ENCODE results near the gene XPO6. TPM values are rescaled to one million over a fixed set of nuclear protein-coding genes. Genes with fewer than 3 reads are reported as not detected.
"Not testable (repeated sequence)": the region's sequence is repeated elsewhere in the genome, so short reads cannot be mapped to it uniquely, and the experiment has no call there.

The XPO6 gene
- total RNA-seq, 1 experiment from 2014 or later = 162 TPM

DNA sequence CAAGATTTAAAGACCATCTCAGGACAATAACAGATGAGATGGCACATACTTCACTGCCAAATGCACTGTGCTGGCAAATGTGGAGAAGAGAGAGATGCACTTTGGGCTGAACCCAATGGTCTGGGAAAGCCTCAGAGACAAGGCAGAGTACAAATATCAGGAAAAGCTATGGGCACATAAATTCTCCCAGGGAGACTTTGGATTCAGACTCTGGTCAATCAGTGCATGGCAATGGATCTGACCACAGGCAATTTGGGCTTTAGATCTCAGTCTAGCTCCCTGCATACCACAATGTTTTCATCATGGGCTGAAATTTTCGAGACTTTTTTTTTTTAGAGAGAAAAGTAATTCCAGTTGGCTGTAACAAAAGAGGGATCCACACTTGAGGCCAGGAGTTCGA lies 20.0 kb upstream of the XPO6 start (continued):
- TF ChIP-seq, protein P1, sequence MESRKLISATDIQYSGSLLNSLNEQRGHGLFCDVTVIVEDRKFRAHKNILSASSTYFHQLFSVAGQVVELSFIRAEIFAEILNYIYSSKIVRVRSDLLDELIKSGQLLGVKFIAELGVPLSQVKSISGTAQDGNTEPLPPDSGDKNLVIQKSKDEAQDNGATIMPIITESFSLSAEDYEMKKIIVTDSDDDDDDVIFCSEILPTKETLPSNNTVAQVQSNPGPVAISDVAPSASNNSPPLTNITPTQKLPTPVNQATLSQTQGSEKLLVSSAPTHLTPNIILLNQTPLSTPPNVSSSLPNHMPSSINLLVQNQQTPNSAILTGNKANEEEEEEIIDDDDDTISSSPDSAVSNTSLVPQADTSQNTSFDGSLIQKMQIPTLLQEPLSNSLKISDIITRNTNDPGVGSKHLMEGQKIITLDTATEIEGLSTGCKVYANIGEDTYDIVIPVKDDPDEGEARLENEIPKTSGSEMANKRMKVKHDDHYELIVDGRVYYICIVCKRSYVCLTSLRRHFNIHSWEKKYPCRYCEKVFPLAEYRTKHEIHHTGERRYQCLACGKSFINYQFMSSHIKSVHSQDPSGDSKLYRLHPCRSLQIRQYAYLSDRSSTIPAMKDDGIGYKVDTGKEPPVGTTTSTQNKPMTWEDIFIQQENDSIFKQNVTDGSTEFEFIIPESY (IDR thresholded peaks at IDR 0.05; ENCODE audit: extremely low read depth, insufficient replicate concordance, low read length) = no peak
- TF ChIP-seq SP1 (IDR thresholded peaks at IDR 0.05; ENCODE audit: low read depth) (no peak), CBX3 (IDR thresholded peaks at IDR 0.05; ENCODE audit: low read depth) (no peak), POLR2A (IDR thresholded peaks at IDR 0.05; ENCODE audit: borderline replicate concordance, extremely low read depth, insufficient read depth, insufficient read length) (no peak), ATF3 (IDR thresholded peaks at IDR 0.05) (no peak), TCF7L2 (IDR thresholded peaks at IDR 0.05; ENCODE audit: borderline replicate concordance, extremely low read depth, insufficient read depth, insufficient read length) (no peak), POLR2AphosphoS5 (IDR thresholded peaks at IDR 0.05; ENCODE audit: low read depth, low read length) (no peak), SRF (IDR thresholded peaks at IDR 0.05; ENCODE audit: low read depth) (no peak)

DNA sequence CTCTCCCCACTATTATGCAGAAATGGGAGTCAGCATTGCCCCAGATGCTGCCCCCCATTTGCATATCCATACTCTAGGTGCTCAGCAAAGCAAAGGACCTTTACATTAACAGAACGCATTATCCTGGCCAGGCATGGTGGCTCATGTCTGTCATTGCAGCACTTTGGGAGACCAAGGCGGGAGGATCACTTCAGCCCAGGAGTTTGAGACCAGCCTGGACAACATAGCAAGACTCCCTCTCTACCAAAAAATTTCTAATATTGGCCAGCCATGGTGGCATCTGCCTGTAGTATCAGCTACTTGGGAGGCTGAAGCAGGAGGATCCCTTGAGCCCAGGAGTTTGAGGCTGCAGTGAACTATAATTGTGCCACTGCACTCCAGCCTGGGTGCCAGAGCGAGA lies 12.1 kb upstream of the XPO6 start:
- H3K36me3 ChIP-seq (ENCODE audit: control insufficient read depth in 1 of 2, insufficient read depth in 2 of 2, low read length in 2 of 2); H3K79me2 ChIP-seq (ENCODE audit: insufficient read depth, low read length); CTCF ChIA-PET; H3K9ac ChIP-seq (ENCODE audit: low read length); RAD21 ChIA-PET (ENCODE audit: low non-redundant PET in 1 of 2, low total read pairs in 2 of 2, uncharacterized antibody in 2 of 2, unreplicated experiment in 2 of 2); intact Hi-C loops (cut with micrococcal nuclease); H3K27me3 ChIP-seq (ENCODE audit: insufficient read depth, low read length); POLR2A ChIA-PET; DNase-seq (ENCODE audit: low read depth, low spot score); BruUV-seq (replicated peaks); H3K27ac ChIP-seq (ENCODE audit: low read depth, low read length); H3K9me2 ChIP-seq (ENCODE audit: insufficient read depth); H3K4me1 ChIP-seq (ENCODE audit: control insufficient read depth in 1 of 2, insufficient read depth in 2 of 2, low read length in 2 of 2); H4K20me1 ChIP-seq (ENCODE audit: insufficient read depth); H3K4me3 ChIP-seq (replicated peaks in 1 of 2; ENCODE audit: low read depth in 1 of 2, low read length in 2 of 2); H3K4me2 ChIP-seq (ENCODE audit: low read length); H3K9me3 ChIP-seq (ENCODE audit: control insufficient read depth in 1 of 2, insufficient read depth in 1 of 2, low read depth in 1 of 2, low read length in 2 of 2); H2AFZ ChIP-seq (ENCODE audit: low read depth, low read length, poor library complexity, severe bottlenecking); ATAC-seq: not testable (repeated sequence)

- H3K27ac ChIP-seq (ENCODE audit: low read depth, low read length); H4K20me1 ChIP-seq (ENCODE audit: insufficient read depth); H3K4me2 ChIP-seq (ENCODE audit: low read length); H3K4me3 ChIP-seq (replicated peaks in 1 of 2; ENCODE audit: low read depth in 1 of 2, low read length in 2 of 2); H3K9me3 ChIP-seq (ENCODE audit: control insufficient read depth in 1 of 2, insufficient read depth in 1 of 2, low read depth in 1 of 2, low read length in 2 of 2); POLR2A ChIA-PET; H3K9ac ChIP-seq (ENCODE audit: low read length); CTCF ChIA-PET; H3K36me3 ChIP-seq (ENCODE audit: control insufficient read depth in 1 of 2, insufficient read depth in 2 of 2, low read length in 2 of 2); BruUV-seq (replicated peaks); ATAC-seq; H3K9me2 ChIP-seq (ENCODE audit: insufficient read depth); H3K27me3 ChIP-seq (ENCODE audit: insufficient read depth, low read length); DNase-seq (ENCODE audit: low read depth, low spot score); H3K4me1 ChIP-seq (ENCODE audit: control insufficient read depth in 1 of 2, insufficient read depth in 2 of 2, low read length in 2 of 2); RAD21 ChIA-PET (ENCODE audit: low non-redundant PET in 1 of 2, low total read pairs in 2 of 2, uncharacterized antibody in 2 of 2, unreplicated experiment in 2 of 2); H2AFZ ChIP-seq (ENCODE audit: low read depth, low read length, poor library complexity, severe bottlenecking); H3K79me2 ChIP-seq (ENCODE audit: insufficient read depth, low read length): not testable (repeated sequence)
- intact Hi-C loops (cut with micrococcal nuclease) = loop anchor here (2.0 to 10.0 kb wide), 4 partner anchors 52 to 327 kb away; no protein-coding TSS in a partner anchor
Measured at GRCh38 chr16:28219777-28220176, 8.0 kb upstream of the XPO6 start.

Data from HCT116 (cell line).